ENCODE measurements around the gene LIPT2.
A peak's percentile ranks its signal among the peaks of the same experiment; 100 is the strongest.
"Not testable (repeated sequence)": the region's sequence is repeated elsewhere in the genome, so short reads cannot be mapped to it uniquely, and the experiment has no call there.

Gene LIPT2

DNA sequence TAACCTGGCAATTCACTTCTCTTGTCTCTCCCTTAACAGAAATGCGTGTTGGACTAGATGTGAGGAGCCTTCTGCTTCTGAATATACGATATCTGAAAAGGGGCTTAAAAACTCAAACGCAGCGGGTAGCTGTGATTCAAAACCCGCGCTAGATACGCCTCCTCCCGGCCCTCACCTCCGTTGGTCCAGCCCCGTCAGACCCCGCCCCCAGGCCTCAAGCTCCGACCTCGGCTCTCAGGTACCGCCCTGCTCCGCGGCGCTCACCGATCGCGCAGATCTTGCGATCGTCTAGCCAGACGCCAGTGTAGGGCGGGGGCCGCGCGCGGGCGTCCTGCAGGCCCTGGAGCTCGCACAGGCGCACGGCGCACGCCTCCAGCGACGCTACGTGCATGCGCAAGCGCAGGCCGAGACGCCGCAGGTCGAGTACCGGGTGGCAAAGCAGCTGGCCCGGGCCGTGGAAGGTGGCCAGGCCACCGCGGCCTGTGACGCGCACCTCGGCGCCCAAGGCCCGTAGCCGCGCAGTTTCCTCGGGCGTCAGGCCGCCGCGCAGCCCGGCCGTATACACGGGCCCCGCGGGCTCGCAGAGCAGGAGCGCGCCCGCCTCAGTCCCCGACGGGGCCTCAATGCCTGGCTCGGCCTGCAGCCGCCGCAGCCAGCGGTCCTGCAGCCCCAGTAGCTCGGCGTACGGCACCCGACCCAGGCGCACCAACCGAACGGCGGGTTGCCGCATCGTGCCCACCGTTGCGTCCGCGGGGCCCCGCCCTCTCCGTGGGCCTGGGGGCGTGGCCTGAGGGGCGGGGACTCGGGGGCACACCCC is at the start of gene LIPT2:
TSS of gene LIPT2 (minus strand) at position 751 of the 817 bp plus-strand sequence. CDS start at position 730, 21 bp downstream.
- peak; percentile 42 to 97 (median 86) for DNase-seq

- DNase-seq: no peak
These were observed 47.9 kb upstream of the LIPT2 start for GRCh38 chr11:74541466-74541865.

GRCh38 chr11:74540270-74540669 is 46.7 kb upstream of the LIPT2 start:
- no peak for DNase-seq

DNA sequence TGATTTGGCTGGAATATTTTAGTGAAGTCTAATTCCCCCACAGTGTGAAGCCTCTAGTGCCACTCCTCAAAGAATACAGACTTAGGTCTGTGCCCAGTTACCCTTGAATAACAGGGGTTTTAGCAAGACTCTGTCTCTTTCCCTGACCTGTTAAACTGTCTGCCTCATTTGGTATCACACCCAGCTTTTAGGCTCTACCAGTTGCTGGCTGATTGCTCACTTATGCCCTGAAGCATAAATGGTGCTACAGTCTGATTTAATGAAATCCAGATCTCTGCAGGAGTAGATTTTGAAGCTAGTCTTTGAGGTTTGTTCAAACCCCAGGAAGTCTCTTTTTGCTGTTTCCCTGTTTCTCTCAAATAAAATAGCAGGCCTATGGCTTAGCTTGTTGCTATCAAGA is 45.2 kb upstream of the LIPT2 start:
- no peak for DNase-seq

DNA sequence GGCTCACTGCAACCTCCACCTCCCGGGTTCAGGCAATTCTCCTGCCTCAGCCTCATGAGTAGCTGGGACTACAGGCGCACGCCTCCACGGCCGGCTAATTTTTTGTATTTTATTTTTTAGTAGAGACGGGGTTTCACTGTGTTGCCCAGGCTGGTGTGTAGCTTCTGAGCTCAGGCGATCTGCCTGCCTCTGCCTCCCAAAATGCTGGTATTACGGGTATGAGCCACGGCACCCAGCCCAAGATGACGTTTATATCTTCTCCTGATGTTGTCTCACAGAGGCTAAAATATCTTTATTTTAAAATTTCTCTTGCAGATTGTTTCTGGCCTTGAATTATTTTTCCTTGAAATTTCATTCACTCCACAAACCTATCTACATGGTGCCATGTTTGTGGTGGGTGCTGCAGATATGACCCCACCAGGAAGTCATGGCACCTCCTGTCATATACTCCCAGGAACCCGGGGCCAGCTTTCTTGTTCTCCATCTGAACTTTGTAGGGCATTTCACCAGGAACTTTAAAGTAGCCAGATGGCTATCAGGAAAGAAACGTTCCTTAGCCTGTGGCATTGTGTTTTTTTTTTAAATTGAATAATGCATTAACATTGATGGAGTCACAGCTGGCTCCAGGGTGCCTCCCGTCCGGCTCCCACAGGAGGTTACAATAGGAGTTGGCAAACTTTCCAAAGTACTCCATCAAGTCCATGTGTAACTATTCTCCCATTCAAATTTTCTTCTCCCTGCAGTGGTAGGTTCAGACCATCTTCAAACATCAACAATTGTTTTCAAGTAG is 42.0 kb upstream of the LIPT2 start:
- DNase-seq: no peak

DNA sequence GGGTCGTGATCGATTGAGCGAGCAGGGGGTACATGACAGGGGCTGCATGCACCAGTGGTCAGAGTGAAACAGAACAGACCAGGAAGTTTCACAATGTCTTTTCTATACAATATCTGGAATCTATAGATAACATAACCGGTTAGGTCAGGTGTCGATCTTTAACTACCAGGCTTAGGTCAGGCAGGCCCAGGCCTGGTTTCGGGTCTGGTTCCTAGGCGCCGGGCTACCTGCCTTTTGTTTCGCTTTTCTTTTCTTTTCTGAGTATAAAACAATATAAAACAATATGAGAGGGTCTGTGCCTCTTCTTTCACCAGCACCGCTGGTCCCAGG is 41.4 kb upstream of the LIPT2 start:
- DNase-seq: not testable (repeated sequence)

DNA sequence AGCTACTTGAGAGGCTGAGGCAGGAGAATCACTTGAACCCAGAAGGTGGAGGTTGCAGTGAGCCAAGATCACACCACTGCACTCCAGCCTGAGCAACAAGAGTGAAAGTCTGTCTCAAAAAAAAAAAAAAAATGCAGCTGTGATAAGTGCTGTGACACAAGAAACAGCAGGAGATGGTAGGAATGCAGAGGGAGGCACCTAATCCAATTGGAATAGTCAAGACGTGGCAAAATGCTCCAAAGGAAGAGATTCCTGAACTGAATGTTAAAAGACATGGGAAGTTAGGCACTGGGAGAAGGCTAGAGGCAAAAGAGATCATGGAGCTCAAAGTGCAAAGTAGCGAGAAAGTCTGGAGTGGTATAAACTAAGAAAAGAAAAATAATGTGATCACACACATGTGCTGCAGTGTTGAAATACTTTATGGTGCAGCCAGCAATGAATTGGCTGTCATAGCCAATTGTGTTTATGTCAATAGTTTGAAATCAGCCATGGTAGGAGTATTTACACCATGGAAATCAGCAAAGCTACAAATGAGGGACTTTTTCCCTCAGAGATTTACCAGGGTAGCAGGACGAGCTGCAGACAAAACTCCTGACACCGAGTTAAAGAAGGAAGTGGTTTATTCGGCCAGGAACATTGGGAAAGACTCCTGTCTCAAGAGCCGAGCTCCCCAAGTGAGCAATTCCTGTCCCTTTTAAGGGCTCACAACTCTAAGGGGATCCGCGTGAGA is 40.9 kb upstream of the LIPT2 start:
- DNase-seq: no peak

DNA sequence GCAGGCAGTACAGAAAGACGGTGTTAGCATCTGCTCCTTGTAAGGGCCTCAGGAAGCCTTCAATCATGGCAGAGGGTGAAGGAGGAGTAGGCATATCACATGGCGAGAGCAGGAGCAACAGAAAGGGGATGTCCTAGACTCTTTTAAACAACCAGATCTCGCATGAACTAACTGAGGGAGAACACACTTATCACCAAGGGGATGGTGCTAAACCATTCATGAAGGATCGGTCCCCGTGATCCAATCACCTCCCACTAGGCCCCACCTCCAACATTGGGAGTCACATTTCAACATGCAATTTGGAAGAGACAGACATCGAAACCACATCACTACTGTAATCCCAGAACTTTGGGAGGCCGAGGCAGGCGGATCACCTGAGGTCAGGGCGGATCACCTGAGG is 39.9 kb upstream of the LIPT2 start:
- no peak for DNase-seq

DNA sequence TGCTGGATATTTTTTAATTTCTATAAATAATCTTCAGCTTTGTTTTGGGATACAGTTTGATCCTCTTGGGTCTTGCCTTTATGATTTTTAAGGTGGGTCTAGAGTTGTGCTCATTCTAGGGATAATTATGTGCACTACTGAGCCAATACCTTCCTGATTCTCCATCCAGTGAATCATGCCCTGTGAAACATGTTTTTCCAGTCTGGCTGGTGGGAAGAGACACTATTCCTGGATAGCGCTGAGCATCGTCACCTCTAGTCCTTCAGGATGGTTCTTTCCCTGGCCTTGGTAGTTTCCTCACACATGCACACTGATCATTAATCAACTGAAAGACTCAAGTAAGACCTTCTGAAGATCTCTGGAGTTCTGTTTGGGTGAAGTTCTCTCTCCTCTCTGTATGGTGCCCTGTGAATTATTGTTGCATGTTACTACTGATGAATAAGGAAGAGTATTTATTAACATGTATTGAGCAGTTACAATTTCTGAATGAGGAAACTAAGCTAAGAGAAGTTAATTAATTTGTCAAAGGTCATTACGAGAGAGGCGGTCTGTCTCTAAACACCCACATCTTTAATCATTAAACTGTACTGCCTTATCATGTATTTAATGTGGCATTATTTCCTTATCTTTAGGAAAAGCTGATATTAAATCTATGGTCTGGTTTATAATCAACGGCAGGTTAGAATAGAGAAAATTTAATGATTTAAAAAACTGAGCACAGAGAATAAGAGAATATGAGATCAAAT is 39.1 kb upstream of the LIPT2 start:
- no peak for DNase-seq

- DNase-seq: no peak
These were observed 31.5 kb upstream of the LIPT2 start for GRCh38 chr11:74524978-74525377.

DNA sequence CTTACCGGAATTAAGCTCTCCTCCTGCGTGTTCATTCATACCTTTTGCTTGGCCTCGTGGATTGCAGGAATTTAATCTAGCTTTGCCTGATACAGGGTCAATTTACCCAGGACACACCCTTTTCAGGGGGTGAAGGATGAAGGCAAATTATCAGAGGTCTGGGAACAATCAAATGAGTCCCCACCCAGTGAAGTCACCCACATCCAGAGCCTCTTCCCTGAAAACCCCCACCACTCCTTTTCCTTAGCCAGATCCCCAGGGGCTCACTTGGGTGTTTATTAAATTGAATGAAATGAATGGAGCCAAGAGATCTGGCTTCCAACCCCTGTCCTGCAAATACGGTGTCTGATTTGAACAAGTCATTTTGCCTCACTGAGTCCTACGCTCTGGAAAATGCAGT is 31.0 kb upstream of the LIPT2 start:
- DNase-seq: no peak

- DNase-seq: no peak
These were observed 29.3 kb upstream of the LIPT2 start for GRCh38 chr11:74522776-74523175.

- DNase-seq: no peak
These were observed 28.2 kb upstream of the LIPT2 start for GRCh38 chr11:74521666-74522252.

GRCh38 chr11:74520927-74521665 is 27.6 kb upstream of the LIPT2 start:
- no peak for DNase-seq

DNA sequence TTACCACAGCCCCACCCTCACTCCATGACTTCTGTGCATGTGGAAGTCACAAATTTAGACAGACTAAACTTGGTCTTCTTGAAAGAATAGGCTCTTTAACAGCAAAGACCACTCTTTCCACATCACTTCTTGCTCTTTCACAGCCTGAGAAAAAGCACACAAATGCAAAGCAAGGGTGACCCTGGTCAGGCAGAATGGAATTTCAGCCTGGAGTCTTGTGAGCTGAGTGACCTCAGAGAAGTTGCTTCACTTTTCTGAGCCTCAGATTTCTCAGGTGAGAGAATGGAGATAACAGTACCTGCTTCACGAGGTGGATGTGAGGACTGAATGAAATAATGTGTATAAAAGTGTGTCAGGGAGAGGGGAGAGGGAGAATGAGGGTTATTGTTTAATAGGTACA is 26.8 kb upstream of the LIPT2 start:
- DNase-seq: no peak

GRCh38 chr11:74519710-74520109 is 26.2 kb upstream of the LIPT2 start:
- DNase-seq: no peak

GRCh38 chr11:74517592-74517991 is 24.1 kb upstream of the LIPT2 start:
- not testable (repeated sequence) for DNase-seq

DNA sequence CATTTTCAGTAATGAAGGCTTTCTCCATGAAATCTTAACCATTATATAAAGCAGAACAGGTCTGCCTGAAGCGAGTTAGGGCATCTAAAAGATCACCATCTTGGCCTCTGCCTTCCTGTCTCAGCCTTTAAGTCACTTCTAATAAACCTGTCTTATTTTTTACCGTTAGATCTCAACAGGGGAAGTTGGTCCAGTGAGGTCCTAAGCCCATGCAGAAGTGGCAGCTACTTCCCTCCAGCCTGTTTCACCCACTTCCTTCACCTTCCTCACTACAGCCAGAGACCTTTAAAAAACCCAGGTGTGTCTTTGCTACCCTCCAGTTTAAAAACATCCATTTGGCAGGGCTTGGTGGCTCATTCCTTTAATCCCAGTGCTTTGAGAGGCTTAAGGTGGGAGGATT is 14.1 kb upstream of the LIPT2 start:
- no peak for DNase-seq

DNA sequence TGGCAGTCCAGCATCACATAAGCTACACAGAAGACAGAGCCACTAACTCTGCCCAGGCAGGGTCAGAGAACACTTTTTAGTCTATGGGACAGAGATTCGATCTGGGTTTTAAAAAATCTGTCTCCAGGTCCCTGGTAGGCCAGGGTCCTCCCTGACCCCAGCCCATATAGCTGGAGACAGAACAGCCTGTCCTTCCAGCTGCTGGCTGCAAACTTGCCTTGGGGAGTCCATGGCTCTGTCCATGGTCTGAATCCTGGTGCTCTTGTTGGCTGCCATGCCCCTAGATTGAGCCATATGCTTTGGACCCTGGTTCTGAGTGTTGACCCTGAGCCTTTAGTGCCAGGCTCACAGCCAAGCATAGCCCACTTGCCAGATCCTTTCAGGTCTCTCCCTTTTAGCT is 13.3 kb upstream of the LIPT2 start:
- no peak for DNase-seq

- peak in 3 of 56 donors; percentile 3 to 8 (median 3) for DNase-seq
These were observed 12.4 kb upstream of the LIPT2 start for GRCh38 chr11:74505911-74506310.
